Stimulated activated CD4-positive, alpha-beta T cell treated with anti-CD3 and anti-CD28 coated beads, Interleukin-2, amount 100 ng/mL, for 24 hours (primary cell): ENCODE data around the gene ZBTB24.

ENCODE experiments used
- DNase-seq, 2 donors: peaks; one replicate each; pipeline ENCODE4 v3.0.0-alpha.2; 2020

Gene ZBTB24

DNA sequence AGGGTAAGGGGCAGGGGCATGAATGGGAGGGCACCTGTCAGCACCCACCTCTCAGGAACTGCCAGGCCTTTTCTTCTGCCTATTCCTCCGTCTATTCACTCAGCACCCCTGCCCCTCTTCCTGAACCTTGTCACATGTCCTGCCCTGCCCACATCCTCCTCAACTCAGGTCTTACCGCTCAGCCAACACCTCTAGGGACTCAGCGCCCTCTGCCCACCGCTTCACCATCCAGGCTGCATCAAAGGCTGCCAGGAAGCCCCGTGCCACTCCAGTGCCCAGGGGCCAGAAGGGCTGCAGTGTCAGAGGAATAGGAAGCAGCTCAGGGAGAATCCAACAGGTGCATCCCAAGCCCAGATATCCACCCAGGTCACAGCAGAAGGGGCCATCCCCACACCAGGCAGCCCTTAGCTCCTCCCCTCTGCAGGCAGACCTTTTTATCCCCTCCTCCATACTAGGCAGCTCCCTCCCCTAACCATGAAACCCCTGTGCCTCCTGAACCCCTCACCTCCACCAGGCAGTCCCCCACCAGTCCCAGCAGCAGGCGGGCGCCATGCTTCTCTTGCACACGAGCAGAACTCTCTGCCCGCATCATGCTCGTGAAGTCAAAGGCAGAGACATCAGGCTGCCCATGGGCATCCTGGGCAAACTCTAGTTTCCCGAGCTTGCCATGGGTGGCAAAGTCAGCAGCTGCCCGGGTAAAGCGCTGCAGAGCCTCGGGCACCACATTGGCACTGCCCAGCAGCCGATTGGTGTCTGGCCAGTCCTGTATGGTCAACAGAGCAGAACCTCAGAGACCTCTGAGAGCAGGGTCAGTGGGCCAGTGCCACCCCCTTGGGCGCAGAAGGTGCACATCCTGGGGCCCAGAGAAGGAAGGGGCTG, 33.0 kb downstream of the ZBTB24 start:
- peak in 1 of 2 donors; percentile 20 for DNase-seq

DNA sequence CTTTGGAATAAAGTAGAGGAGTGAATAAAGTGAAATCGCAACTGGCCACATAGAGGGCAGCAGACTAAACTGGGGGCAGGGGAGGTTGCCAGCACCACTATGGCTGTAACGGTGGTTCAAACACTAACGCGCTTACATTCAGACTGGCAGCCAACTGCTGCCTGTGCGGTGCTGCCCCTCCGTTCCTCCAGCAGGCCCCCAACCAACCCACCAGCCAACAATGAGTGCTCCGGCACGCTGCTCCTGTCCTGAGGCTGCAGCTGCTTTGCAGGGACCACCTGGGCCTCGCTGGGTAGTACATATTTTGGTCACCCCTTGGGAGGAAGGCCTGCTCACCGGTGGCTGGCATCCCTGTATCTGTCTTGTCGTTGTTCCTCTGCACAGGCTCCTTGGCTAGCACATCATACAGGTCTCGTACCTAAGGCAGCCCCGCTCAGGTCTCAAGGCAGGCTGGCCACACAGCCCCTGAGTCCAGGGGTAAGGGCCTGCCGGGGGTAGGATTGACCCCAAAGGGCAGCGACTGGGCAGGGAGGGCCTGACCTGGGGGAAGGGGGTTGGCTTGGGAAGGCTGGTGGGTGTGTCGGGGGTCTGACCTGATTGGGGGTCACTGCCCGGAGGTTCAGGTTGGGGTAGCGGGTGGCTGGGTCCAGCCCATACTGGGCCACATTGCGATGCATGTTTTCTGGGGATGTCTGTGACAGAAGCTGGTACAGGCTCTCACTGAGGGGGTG, 33.8 kb downstream of the ZBTB24 start:
- peak in 1 of 2 donors; percentile 17 for DNase-seq

- DNase-seq = no peak
Measured at GRCh38 chr6:109448615-109449014, 34.4 kb downstream of the ZBTB24 start.

- no peak for DNase-seq
Measured at GRCh38 chr6:109447878-109448555, 35.0 kb downstream of the ZBTB24 start.

DNA sequence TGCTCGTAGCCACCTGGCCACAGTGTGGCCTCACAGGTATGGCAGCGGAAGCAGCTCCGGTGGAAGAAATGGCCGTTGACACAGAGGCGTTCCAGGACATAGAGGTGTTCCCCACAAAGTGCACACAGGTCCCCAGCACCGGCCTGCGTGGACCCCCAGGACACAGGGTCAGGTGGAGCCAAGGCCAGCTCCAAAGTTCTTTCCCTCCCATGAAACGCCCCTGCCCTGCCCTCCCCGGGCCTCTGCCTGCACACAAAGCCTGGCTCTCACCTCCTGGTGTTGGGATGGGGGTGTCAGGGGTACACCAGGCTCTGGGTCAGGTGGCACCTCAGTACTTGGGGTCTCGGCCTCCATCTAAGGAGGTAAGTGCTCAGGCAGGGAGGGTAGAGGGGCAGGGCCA, 35.9 kb downstream of the ZBTB24 start:
- no peak for DNase-seq

DNA sequence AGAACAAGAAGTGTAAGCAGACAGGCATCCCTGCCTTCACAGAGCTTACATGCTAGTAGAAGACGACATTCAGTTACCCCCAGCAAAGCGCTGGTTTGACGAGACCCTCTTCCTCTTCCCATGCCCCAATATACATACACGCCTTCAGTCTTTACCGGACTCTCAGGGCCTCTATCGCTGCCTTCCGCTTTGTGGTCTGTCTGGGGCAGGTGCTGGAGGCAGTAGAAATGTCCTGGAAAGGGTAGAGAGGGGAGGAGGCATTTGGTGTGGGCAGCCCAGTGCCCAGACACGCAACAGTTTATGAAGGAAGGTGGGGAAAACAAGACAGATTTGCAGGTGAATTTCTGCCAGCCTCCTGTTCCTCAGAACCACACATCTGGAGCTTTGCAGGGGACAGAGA, 36.5 kb downstream of the ZBTB24 start:
- no peak for DNase-seq

GRCh38 chr6:109446072-109446471, 36.9 kb downstream of the ZBTB24 start:
- no peak for DNase-seq

GRCh38 chr6:109445382-109445781, 37.6 kb downstream of the ZBTB24 start:
- DNase-seq = no peak

- DNase-seq = no peak
Measured at GRCh38 chr6:109443425-109443950, 39.5 kb downstream of the ZBTB24 start.

GRCh38 chr6:109442393-109442924, 40.6 kb downstream of the ZBTB24 start:
- no peak for DNase-seq

GRCh38 chr6:109441069-109441816, 41.8 kb downstream of the ZBTB24 start:
- DNase-seq = peak in 1 of 2 donors; percentile 50

DNA sequence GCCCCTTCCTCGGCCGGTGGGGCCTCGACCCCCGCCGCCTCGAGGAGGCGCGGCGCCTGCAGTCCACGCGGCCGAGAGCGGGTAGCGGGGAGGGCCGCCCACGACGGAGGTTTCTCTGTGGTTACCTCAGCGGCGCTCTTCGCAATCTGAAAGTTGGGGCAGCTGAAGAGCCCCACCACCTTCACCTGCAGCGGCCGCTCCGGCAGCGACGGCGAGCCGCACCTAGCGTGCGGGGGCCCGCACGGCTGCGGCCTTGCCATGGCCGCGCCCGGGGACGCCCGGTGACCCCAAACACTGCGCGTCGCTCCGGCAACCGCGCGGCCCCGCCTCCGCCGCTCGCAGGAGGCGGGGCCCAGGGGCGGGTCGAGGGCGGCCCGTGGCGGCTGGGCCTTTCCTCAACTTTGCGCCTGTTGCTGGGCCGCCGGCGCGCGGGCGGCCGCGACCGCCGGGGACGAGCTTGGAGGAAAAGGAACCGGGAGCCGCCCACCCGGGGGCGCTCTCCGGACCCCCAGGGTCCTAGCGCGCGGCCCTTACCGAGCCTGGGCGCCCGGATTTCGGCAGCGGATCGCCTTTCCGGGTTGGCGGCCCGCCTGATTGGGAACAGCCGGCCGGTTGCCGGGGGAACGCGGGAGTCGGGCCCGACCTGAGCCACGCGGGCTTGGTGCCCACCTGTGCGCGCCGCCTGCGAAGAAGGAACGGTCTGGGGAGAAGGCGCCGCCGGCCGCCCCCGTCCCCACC, 42.5 kb downstream of the ZBTB24 start, which contains the start of the genes PPIL6 and SMPD2:
PPIL6 (minus strand) TSS at position 298 of the 738 bp plus-strand sequence; CDS start at position 260, 38 bp downstream.
SMPD2 (plus strand) TSS at position 394 of the 738 bp plus-strand sequence. CDS start 398 bp downstream, outside the sequence.
- DNase-seq = peak; percentile 78 to 82

DNA sequence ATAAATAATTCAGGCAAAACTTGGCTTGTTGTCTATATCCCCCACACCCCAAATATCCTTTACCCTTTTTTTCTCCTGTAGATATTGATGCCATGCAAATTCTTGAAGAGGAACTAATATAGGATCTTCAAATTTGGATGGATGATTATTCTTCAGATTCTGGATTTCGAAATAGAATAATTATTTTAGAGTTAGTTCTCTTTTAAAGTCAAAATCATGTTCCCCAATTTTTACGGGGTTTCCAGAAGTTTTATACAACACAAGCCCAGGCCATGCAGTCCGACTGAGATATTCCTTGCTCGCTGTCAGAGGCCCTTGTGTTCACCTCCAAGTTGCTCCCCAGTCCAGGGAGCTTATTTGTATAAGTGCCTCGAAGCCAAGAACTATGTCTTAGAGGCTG, 47.0 kb downstream of the ZBTB24 start:
- no peak for DNase-seq

- DNase-seq = no peak
Measured at GRCh38 chr6:109434456-109434855, 48.6 kb downstream of the ZBTB24 start.

DNA sequence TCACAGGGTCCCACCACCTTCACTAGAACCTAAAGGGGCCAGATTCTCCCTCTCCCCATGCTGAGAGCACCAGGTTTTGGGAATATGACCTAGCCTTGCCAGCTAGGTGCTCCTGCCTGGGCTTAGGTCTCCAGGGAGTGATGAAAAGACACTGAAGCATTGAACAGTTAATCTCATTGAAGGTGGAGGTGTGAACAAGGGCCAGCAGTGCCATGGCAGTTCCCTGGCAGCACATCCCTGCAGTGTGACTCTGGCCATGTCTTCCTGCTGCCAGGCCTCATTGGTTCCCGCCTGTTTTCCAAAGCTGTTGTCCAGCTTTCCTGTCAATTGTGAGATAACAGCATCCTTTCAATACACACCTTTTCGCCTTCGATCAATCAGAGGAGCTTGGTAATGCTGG, 53.5 kb downstream of the ZBTB24 start:
- no peak for DNase-seq

DNA sequence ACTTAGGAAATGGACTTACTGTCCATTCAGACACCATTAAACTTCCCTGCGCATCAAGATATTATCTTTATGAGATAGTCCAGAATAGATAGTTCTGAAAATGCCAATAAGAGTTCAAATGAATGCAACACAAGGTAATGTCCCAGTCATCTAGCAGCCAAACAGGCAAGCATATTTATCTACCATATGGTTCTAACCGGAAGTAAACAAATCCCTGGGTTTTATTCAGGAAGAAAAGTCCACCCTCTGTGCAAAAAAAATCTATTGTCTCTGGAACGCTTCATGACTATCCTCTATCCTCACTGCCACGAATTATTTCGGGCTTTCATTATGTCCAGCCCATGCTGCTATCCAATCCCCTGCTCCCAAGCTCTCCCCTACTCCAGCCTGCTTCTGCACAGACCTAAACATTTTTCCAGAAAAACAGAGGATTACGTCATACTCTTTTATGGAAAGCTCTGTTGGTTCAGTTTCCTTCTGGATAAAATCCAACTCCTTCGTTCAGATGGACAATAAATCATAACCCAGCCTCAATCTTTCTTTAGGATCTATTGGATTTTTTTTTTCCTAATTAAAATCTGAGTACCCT, 54.0 kb downstream of the ZBTB24 start:
- no peak for DNase-seq

DNA sequence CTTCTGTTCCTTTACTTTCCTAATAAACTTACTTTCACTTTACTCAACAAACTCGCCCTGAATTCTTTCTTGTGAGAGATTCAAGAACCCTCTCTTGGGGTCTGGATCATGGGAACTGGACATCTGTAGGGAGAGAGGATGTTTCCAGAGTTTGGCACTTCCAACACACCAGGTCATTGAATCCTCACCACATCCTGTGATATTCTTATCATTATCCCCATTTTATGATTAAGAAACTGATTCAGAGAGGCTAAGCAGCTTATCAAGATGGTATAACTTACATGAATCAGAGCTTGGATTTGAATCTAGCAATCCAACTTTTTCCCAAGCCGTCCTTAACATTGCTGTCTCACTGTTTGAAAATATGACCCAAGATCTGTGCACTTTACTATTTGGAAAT, 58.1 kb downstream of the ZBTB24 start:
- DNase-seq = no peak

DNA sequence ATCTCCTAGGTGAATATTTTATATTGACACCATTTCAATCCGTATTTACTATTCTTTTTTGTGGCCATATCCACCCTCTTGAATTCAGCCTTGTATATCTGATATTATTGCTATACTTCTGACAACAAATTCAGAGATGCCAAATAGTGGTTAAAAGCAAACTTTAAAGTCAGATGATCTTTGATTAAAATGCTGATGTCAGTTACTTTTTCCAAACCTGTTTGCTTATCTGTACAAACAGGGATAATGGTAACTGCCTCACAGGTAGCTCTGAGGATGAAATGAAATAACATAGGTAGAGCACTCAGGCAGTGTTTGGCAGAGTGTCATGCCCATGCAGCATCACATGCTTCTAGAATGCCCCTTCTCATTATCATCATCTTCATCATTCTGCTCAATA, 61.8 kb downstream of the ZBTB24 start:
- DNase-seq = no peak

DNA sequence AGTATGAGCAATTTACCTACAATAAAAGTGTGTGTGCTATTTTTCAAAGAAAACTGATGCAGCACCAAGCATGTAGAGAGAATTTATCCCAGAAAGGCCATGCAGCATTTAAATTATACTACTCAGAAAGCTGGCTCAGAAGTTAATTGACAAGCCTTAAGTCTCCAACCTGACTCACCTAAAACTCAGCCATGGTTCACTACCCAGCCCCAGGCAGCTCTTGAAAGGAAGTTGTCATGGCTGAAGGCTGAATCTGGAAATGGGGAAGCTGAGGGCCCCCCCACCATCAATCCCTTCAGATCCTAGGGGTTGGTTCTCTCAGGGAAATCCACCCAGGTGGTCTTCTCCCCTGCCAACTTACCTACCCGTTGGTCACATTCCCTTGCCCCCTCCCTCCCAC, 62.3 kb downstream of the ZBTB24 start:
- no peak for DNase-seq

DNA sequence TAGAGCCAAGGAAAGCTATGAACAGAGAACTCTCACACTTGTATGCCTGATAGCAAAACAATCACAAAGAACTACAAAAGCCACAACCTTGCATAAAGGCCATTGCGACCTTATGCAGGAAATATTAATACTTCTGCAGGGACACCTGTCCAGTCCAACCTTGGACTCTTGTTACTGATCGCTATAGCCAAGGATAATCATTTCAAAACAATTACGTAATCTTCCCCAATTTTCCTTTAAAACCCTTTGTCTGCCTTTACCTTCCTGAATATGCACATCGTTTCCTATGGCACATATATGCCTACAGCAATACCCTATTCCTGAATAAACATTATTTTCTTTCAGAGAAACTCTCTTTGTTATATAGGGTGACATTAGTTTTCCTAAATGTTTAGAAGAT, 65.4 kb downstream of the ZBTB24 start:
- no peak for DNase-seq
